ENCODE results near the gene SH3GLB2. TPM values are rescaled to one million over a fixed set of nuclear protein-coding genes. Genes with fewer than 3 reads are reported as not detected.

SH3GLB2 gene
- total RNA-seq, 4 donors from 2014 or later = 33.6 to 55.1 (median 44.1) TPM

DNA sequence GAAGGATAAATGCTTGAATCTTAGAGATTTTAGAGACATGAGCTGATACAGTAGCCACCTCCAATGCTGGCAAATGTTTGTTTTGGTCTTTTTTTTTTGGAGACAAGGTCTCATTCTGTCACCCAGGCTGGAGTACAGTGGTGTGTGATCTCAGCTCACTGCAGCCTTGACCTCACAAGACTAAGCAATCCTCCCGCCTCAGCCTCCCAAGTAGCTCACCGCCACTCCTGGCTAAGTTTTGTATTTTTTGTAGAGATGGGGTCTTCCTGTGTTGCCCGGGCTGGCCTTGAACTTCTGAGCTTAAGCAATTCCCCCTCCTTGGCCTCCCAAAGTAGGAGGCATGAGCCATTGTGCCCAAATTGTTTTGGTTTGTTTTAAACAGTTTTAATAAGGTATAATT lies 46.0 kb upstream of the SH3GLB2 start:
- TF ChIP-seq CTCF (IDR thresholded peaks at IDR 0.05 in 4 of 5, conservative IDR thresholded peaks at IDR 0.05 in 1 of 5) (no peak), POLR2A (IDR thresholded peaks at IDR 0.05) (no peak)
- Histone ChIP-seq H3K36me3 (peaks cover 0 to 11% of the 10 kb centered on the region in 2 donors), H3K27ac (no peak overlapping the region), H3K9me3 (no peaks in the 10 kb centered on the region), H3K4me3 (no peak overlapping the region), H3K4me1 (no peaks in the 10 kb centered on the region), H3K27me3 (no peaks in the 10 kb centered on the region)
- in situ Hi-C loops (cut with MboI; ENCODE audit: low sequenced_read_pairs in 4 of 4) (no loop called here), intact Hi-C loops (cut with DNase I; ENCODE audit: low total_unique reads) (no loop called here)
- ATAC-seq (no peak), DNase-seq (no peak)

DNA sequence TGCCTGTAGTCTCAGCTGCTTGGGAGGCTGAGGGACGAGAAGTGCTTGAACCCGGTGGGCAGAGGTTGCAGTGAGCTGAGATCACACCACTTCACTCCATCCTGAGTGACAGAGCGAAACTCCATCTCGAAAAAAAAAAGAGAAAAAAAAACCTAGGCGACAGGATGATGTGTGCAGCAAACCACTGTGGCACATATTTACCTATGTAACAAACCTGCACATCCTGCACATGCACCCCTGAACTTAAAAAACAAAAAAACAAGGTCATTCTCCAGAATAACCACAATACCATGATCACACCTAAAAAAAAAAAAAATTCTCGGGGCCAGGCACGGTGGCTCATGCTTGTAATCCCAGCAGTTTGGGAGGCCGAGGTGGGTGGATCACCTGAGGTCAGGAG lies 45.3 kb upstream of the SH3GLB2 start:
- no peak overlapping the region for H3K4me3 ChIP-seq
- in situ Hi-C loops (cut with MboI; ENCODE audit: low sequenced_read_pairs in 4 of 4) (no loop called here), intact Hi-C loops (cut with DNase I; ENCODE audit: low total_unique reads) (no loop called here)
- ATAC-seq (no peak), DNase-seq (no peak)
- no peaks in the 10 kb centered on the region for H3K4me1 ChIP-seq
- H3K9me3 ChIP-seq = no peaks in the 10 kb centered on the region
- no peaks in the 10 kb centered on the region for H3K27me3 ChIP-seq
- H3K36me3 ChIP-seq = peaks cover 0 to 14% of the 10 kb centered on the region in 2 donors
- TF ChIP-seq POLR2A (IDR thresholded peaks at IDR 0.05) (no peak), CTCF (IDR thresholded peaks at IDR 0.05 in 4 of 5, conservative IDR thresholded peaks at IDR 0.05 in 1 of 5) (no peak)
- no peak overlapping the region for H3K27ac ChIP-seq

DNA sequence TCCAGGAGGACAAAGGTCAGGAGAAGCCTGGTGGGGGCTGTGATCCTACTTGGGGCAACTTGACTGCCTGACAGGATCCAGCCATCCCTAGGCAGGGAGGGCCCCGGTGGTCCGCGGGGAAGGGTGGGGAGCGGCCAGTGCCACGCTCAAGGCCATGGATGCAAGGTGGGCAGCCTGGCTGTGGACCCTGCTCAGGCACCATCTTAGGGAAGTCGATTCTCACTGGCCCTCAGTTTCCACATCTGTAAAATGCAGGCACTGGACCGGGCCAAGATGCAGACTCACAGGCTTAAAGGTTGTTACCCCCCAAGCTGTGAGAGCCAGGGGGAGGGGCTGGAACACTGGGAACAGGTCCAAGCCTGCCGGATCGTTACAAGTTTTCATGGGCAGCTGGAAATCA lies 44.0 kb upstream of the SH3GLB2 start:
- Histone ChIP-seq H3K36me3 (peaks cover 0 to 26% of the 10 kb centered on the region in 2 donors), H3K9me3 (no peaks in the 10 kb centered on the region), H3K4me3 (no peak overlapping the region), H3K27ac (no peak overlapping the region), H3K4me1 (no peaks in the 10 kb centered on the region), H3K27me3 (no peaks in the 10 kb centered on the region)
- TF ChIP-seq POLR2A (IDR thresholded peaks at IDR 0.05) = no peak
- no peak for TF ChIP-seq CTCF (IDR thresholded peaks at IDR 0.05 in 4 of 5, conservative IDR thresholded peaks at IDR 0.05 in 1 of 5)
- DNase-seq = no peak
- intact Hi-C loops (cut with DNase I; ENCODE audit: low total_unique reads) (no loop called here), in situ Hi-C loops (cut with MboI; ENCODE audit: low sequenced_read_pairs in 4 of 4) (no loop called here)
- ATAC-seq = no peak

DNA sequence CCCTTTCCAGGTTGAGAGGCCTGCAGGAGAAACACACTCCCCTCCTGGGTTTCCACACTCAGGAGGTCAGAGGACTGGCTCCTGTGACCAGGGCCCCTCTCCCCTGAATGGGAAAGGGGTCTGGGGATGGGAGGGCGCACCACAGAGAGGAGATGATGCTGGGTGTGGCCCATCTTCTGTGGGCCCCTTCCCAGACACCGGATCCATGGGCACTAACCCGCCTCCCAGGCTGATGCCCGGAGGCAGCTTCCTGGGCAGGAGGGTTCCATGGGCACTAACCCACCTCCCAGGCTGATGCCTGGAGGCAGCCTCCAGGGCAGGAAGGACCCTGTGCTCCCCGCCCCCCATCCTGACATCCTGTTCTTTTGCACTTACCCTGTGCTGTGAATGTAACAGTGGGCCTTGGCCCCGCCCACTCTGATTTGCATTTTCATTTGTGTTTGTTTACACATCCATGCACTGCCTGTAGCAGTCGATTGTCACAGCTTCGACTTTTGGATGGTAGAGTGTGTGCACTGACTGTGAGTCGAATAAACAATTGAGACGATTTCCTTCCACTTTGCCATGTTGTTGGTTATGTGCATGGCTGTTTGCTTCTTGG lies 43.5 kb upstream of the SH3GLB2 start:
- no peak for ATAC-seq
- no peaks in the 10 kb centered on the region for H3K27me3 ChIP-seq
- no peak for TF ChIP-seq CTCF (IDR thresholded peaks at IDR 0.05 in 4 of 5, conservative IDR thresholded peaks at IDR 0.05 in 1 of 5)
- no peak for TF ChIP-seq POLR2A (IDR thresholded peaks at IDR 0.05)
- no peak overlapping the region for H3K27ac ChIP-seq
- no peak overlapping the region for H3K4me3 ChIP-seq
- intact Hi-C loops (cut with DNase I; ENCODE audit: low total_unique reads) = no loop called here
- peaks cover 0 to 28% of the 10 kb centered on the region in 2 donors for H3K36me3 ChIP-seq
- in situ Hi-C loops (cut with MboI; ENCODE audit: low sequenced_read_pairs in 4 of 4) = no loop called here
- H3K4me1 ChIP-seq = no peaks in the 10 kb centered on the region
- no peaks in the 10 kb centered on the region for H3K9me3 ChIP-seq
- no peak for DNase-seq
